K562 (cell line): Measurements from ENCODE around the gene C19orf85. TPM values are rescaled to one million over a fixed set of nuclear protein-coding genes. Genes with fewer than 3 reads are reported as not detected.

Experiments
- ARID1B ChIP-seq: fragments of 450-650 bp; IDR thresholded peaks from 2 replicates; pipeline ENCODE4 v1.6.1; 2016; ENCODE audit warnings: antibody characterized with exemption, mild to moderate bottlenecking, inconsistent platforms
- BCOR ChIP-seq: fragments of 450-650 bp; IDR thresholded peaks from 2 replicates; pipeline ENCODE4 v1.6.1; 2016
- CBFA2T3 ChIP-seq: fragments of 450-650 bp; IDR thresholded peaks from 2 replicates; pipeline ENCODE4 v1.6.1; 2017
- DACH1 ChIP-seq: fragments of 450-650 bp; IDR thresholded peaks from 2 replicates; pipeline ENCODE4 v1.6.1; 2018; ENCODE audit not compliant: partially characterized antibody
- EP300 ChIP-seq: IDR thresholded peaks from 2 replicates; pipeline ENCODE4 v1.6.1; 2012; ENCODE audit warnings: low read length, improper control_type of control experiment
- HINFP ChIP-seq: fragments of 450-650 bp; conservative IDR thresholded peaks from 2 replicates; pipeline ENCODE4 v1.6.1; 2016; ENCODE audit warnings: missing genetic modification characterization, low read depth, mild to moderate bottlenecking, control low read depth, missing compliant biosample characterization
- KDM1A ChIP-seq, 2 experiments: fragments of 450-650 bp; IDR thresholded peaks; 2 replicates each; pipeline ENCODE4 v1.6.1; 2016; ENCODE audit warnings: mild to moderate bottlenecking in 2 of 2
- MITF ChIP-seq: IDR thresholded peaks from 2 replicates; pipeline ENCODE4 v1.6.1; 2014; ENCODE audit warnings: antibody characterized with exemption
- MTA2 ChIP-seq: fragments of 450-650 bp; IDR thresholded peaks from 2 replicates; pipeline ENCODE4 v1.6.1; 2016; ENCODE audit warnings: low read depth
- NCOR1 ChIP-seq: fragments of 450-650 bp; IDR thresholded peaks from 2 replicates; pipeline ENCODE4 v1.6.1; 2016; ENCODE audit warnings: mild to moderate bottlenecking, moderate library complexity
- NFIC ChIP-seq: fragments of 450-650 bp; IDR thresholded peaks from 2 replicates; pipeline ENCODE4 v1.6.1; 2017; ENCODE audit warnings: mild to moderate bottlenecking, inconsistent platforms
- PML ChIP-seq: IDR thresholded peaks from 2 replicates; pipeline ENCODE4 v1.6.1; 2012; ENCODE audit warnings: low read length, inconsistent platforms
- POLR2B ChIP-seq: fragments of 450-650 bp; IDR thresholded peaks from 2 replicates; pipeline ENCODE4 v1.6.1; 2018; ENCODE audit warnings: low read depth; ENCODE audit not compliant: partially characterized antibody
- SMAD1 ChIP-seq: fragments of 150-350 bp; IDR thresholded peaks from 2 replicates; pipeline ENCODE4 v1.6.1; 2014; ENCODE audit warnings: low read length, low read depth; ENCODE audit not compliant: partially characterized antibody
- TCF3 ChIP-seq: sonication (generic); formaldehyde crosslinking; IDR thresholded peaks from 2 replicates; pipeline ENCODE4 v1.4.0; 2020; ENCODE audit warnings: mild to moderate bottlenecking, missing genetic modification reagents
- TFAP4 ChIP-seq: sonication (generic); formaldehyde crosslinking; IDR thresholded peaks from 2 replicates; pipeline ENCODE4 v1.8.0; 2022; ENCODE audit warnings: missing genetic modification reagents, mild to moderate bottlenecking, moderate library complexity, borderline replicate concordance
- TRIM24 ChIP-seq, 2 experiments: fragments of 450-650 bp; IDR thresholded peaks; 2 replicates each; pipeline ENCODE4 v1.6.1; 2016
- ZNF143 ChIP-seq: sonication (generic); formaldehyde crosslinking; IDR thresholded peaks from 2 replicates; pipeline ENCODE4 v1.9.0; 2022; ENCODE audit warnings: mild to moderate bottlenecking, missing genetic modification reagents
- ZNF282 ChIP-seq: sonication (generic); formaldehyde crosslinking; IDR thresholded peaks from 2 replicates; pipeline ENCODE4 v1.8.1; 2023; ENCODE audit warnings: missing genetic modification reagents
- ZNF780A ChIP-seq: fragments of 250-450 bp; sonication (Bioruptor Pico); IDR thresholded peaks from 2 replicates; pipeline ENCODE4 v1.5.0; 2021; ENCODE audit warnings: mild to moderate bottlenecking
- polyA plus RNA-seq, 8 experiments: library from polyadenylated mRNA; depleted of rRNA in 4 of 8; stranded (reverse) in 5 of 8; unstranded in 3 of 8; fragments of >200 nt; fragmentation: Nextera tagmentation in 2 of 8; fragmentation: Illumina TruSeq in 1 of 8; extraction: Ambion mirVana in 2 of 8; extraction: Trizol in 1 of 8; gene quantifications; 2 replicates each; pipeline versions ENCODE4 v1.2.1 to v1.2.3, GENCODE V29; 2011 to 2014; ENCODE audit warnings: inconsistent platforms in 1 of 8, missing spikeins in 1 of 8
- total RNA-seq, 7 experiments: library from RNA; depleted of rRNA in 6 of 7; stranded (reverse); fragments of >200 nt in 6 of 7; fragmentation: Illumina TruSeq in 2 of 7; extraction: Trizol in 2 of 7; gene quantifications; 2 replicates each; pipeline versions ENCODE4 v1.2.1 to v1.2.3, GENCODE V29; 2011 to 2021; ENCODE audit warnings: low replicate concordance in 1 of 7
- TF ChIP-seq, protein P1 (sequence below): fragments of 200-800 bp; sonication (Bioruptor generic); IDR thresholded peaks from 2 replicates; pipeline ENCODE4 v1.6.1; 2017; ENCODE audit warnings: missing genetic modification characterization, missing compliant biosample characterization
- TF ChIP-seq, protein P2 (sequence below): fragments of 250-450 bp; sonication (Bioruptor Pico); IDR thresholded peaks from 2 replicates; pipeline ENCODE4 v1.8.0; 2022; ENCODE audit warnings: inconsistent platforms, mild to moderate bottlenecking, moderate library complexity, borderline replicate concordance

The C19orf85 gene
- total and polyA plus RNA-seq, 9 of the 15 experiments (the other 6 are each of a cell fraction or from before 2014, with no cell fraction given) = not detected

GRCh38 chr19:55443824-55444480, 20.6 kb downstream of the C19orf85 start (continued):
- TF ChIP-seq, protein P1, sequence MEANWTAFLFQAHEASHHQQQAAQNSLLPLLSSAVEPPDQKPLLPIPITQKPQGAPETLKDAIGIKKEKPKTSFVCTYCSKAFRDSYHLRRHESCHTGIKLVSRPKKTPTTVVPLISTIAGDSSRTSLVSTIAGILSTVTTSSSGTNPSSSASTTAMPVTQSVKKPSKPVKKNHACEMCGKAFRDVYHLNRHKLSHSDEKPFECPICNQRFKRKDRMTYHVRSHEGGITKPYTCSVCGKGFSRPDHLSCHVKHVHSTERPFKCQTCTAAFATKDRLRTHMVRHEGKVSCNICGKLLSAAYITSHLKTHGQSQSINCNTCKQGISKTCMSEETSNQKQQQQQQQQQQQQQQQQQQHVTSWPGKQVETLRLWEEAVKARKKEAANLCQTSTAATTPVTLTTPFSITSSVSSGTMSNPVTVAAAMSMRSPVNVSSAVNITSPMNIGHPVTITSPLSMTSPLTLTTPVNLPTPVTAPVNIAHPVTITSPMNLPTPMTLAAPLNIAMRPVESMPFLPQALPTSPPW (CRISPR knock-in tag) = 0 out of 2 replicates have a peak, but pooled peaks have one; percentile 26
- peak; percentile 65 for TF ChIP-seq NCOR1
- no peak for TF ChIP-seq HINFP (tag)
- TF ChIP-seq KDM1A (IDR thresholded peaks at IDR 0.05) = peak in 1 of 2 experiments; percentile 53; a peak in 2 of 4 replicates
- peak in 1 of 2 experiments; percentile 63; a peak in 1 of 4 replicates for TF ChIP-seq TRIM24 (IDR thresholded peaks at IDR 0.05)
- TF ChIP-seq NFIC = peak; percentile 36; the same call in 1 of the 2 replicates
- TF ChIP-seq ARID1B = peak; percentile 79
- peak; percentile 37; the same call in 1 of the 2 replicates for TF ChIP-seq MTA2
- 0 out of 2 replicates have a peak, but pooled peaks have one; percentile 38 for TF ChIP-seq PML
- TF ChIP-seq TFAP4 (CRISPR knock-in tag) = peak; percentile 51
- TF ChIP-seq CBFA2T3 = peak; percentile 88
- no peak for TF ChIP-seq ZNF143
- TF ChIP-seq MITF = no peak
- TF ChIP-seq SMAD1 = no peak
- TF ChIP-seq TCF3 (CRISPR knock-in tag) = peak; percentile 81
- no peak for TF ChIP-seq ZNF282 (CRISPR knock-in tag)
- peak; percentile 29; the same call in 1 of the 2 replicates for TF ChIP-seq EP300
- peak; percentile 66; the same call in 1 of the 2 replicates for TF ChIP-seq BCOR
- TF ChIP-seq DACH1 = no peak
- TF ChIP-seq, protein P2, sequence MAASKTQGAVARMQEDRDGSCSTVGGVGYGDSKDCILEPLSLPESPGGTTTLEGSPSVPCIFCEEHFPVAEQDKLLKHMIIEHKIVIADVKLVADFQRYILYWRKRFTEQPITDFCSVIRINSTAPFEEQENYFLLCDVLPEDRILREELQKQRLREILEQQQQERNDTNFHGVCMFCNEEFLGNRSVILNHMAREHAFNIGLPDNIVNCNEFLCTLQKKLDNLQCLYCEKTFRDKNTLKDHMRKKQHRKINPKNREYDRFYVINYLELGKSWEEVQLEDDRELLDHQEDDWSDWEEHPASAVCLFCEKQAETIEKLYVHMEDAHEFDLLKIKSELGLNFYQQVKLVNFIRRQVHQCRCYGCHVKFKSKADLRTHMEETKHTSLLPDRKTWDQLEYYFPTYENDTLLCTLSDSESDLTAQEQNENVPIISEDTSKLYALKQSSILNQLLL (CRISPR knock-in tag) = no peak
- TF ChIP-seq ZNF780A (CRISPR knock-in tag) = no peak
- no peak for TF ChIP-seq POLR2B
